SU-DHL-6 (cell line): ENCODE measurements around the gene ITSN1.

Experiments
- H2AFZ ChIP-seq: fragments of 200-600 bp; sonication (generic); 2 replicates; pipeline ENCODE4 v1.6.1; 2014; ENCODE audit warnings: low read depth, mild to moderate bottlenecking, moderate library complexity, mixed read lengths, antibody characterized with exemption, low read length; ENCODE audit not compliant: severe bottlenecking
- H3F3A ChIP-seq: fragments of 200-600 bp; shearing (Covaris generic); 2 replicates; pipeline ENCODE4 v1.6.0; 2016; ENCODE audit warnings: antibody characterized with exemption, mild to moderate bottlenecking; ENCODE audit not compliant: insufficient read depth
- H3K27ac ChIP-seq: fragments of 200-600 bp; sonication (generic); 2 replicates; pipeline ENCODE4 v1.5.1; 2016; ENCODE audit warnings: low read depth, mild to moderate bottlenecking, low read length, moderate library complexity, mixed read lengths
- H3K27me3 ChIP-seq: fragments of 200-600 bp; sonication (generic), shearing (Covaris generic); 2 replicates; pipeline ENCODE4 v1.6.0; 2014; ENCODE audit warnings: mild to moderate bottlenecking, low read length
- H3K36me3 ChIP-seq: fragments of 200-600 bp; sonication (generic); 2 replicates; pipeline ENCODE4 v1.6.1; 2014; ENCODE audit warnings: mild to moderate bottlenecking, low read length, mixed read lengths
- H3K4me2 ChIP-seq: fragments of 300-600, 200-600 bp; shearing (Covaris generic), sonication (generic); 2 replicates; pipeline ENCODE4 v1.6.0; 2014; ENCODE audit warnings: low read length, low read depth, mild to moderate bottlenecking; ENCODE audit not compliant: poor library complexity, severe bottlenecking
- H3K4me3 ChIP-seq: fragments of 200-600 bp; sonication (generic); 2 replicates; pipeline ENCODE4 v1.5.1; 2014; ENCODE audit warnings: antibody characterized with exemption, low read length, mild to moderate bottlenecking, mixed read lengths; ENCODE audit not compliant: insufficient read depth, poor library complexity, severe bottlenecking
- H3K79me2 ChIP-seq: fragments of 200-600 bp; sonication (generic); 2 replicates; pipeline ENCODE4 v1.6.1; 2014; ENCODE audit warnings: mild to moderate bottlenecking, low read length, moderate library complexity; ENCODE audit not compliant: insufficient read depth
- H3K9ac ChIP-seq: fragments of 200-600 bp; sonication (generic); 2 replicates; pipeline ENCODE4 v1.7.0; 2014; ENCODE audit warnings: mild to moderate bottlenecking, low read length
- H3K9me2 ChIP-seq: fragments of 200-600 bp; sonication (generic); replicated peaks from 2 replicates; pipeline ENCODE4 v1.6.1; 2014; ENCODE audit warnings: low read length; ENCODE audit not compliant: insufficient read depth
- H3K9me3 ChIP-seq: fragments of 200-600 bp; sonication (generic); 2 replicates; pipeline ENCODE4 v1.6.1; 2014; ENCODE audit warnings: low read length, mixed read lengths; ENCODE audit not compliant: insufficient read depth
- H4K20me1 ChIP-seq: fragments of 200-600 bp; sonication (generic); 2 replicates; pipeline ENCODE4 v1.6.1; 2014; ENCODE audit warnings: low read depth, mild to moderate bottlenecking, antibody characterized with exemption, low read length, moderate library complexity, mixed read lengths
- EZH2phosphoT487 ChIP-seq: fragments of 200-600 bp; sonication (generic), shearing (Covaris generic); conservative IDR thresholded peaks from 2 replicates; pipeline ENCODE4 v1.6.1; 2018; ENCODE audit warnings: mild to moderate bottlenecking, antibody characterized with exemption, low read length, moderate library complexity, mixed read lengths
- TF ChIP-seq, protein P1 (sequence below): fragments of 200-600 bp; sonication (generic); IDR thresholded peaks from one replicate; pipeline ENCODE4 v1.5.1; 2017; ENCODE audit warnings: antibody characterized with exemption, mild to moderate bottlenecking, low read length, moderate library complexity; ENCODE audit not compliant: insufficient read depth, poor library complexity, severe bottlenecking

Gene ITSN1

DNA sequence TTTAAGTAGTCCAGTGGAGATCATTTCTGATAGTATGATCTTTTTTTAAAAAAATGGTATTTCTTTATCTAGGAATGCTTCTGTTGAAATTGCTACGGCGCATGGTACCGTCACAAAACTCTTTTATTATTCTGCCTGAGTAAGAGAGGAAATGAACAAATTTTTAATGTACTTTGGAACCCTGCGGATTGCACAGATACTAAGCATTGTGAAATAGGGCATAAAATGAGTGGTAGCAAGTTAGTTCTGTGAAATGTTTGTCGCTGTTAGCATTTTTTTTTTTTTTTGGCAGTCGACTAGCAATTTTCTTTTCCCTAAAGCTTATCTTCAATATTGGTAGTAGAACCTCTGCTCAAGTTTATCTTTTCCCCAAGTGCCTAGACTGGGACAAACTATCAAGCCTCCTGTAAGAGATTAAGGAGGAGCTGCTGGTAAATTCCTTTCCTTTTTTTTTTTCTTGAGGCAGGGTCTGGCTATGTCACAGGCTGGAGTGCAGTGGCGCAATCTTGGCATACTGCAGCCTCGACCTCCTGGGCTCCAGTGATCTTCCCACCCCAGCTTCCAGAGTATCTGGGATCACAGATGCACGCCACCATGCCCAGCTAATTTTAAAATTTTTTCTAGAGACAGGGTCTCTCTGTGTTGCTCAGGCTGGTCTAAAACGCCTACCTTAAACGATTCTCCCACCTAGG, 2.2 kb downstream of the ITSN1 start:
- TF ChIP-seq, protein P1, sequence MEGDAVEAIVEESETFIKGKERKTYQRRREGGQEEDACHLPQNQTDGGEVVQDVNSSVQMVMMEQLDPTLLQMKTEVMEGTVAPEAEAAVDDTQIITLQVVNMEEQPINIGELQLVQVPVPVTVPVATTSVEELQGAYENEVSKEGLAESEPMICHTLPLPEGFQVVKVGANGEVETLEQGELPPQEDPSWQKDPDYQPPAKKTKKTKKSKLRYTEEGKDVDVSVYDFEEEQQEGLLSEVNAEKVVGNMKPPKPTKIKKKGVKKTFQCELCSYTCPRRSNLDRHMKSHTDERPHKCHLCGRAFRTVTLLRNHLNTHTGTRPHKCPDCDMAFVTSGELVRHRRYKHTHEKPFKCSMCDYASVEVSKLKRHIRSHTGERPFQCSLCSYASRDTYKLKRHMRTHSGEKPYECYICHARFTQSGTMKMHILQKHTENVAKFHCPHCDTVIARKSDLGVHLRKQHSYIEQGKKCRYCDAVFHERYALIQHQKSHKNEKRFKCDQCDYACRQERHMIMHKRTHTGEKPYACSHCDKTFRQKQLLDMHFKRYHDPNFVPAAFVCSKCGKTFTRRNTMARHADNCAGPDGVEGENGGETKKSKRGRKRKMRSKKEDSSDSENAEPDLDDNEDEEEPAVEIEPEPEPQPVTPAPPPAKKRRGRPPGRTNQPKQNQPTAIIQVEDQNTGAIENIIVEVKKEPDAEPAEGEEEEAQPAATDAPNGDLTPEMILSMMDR = no peak
- TF ChIP-seq EZH2phosphoT487 = no peak
- no peaks in the 10 kb centered on the region for H3K27me3 ChIP-seq
- H3K79me2 ChIP-seq = peaks cover 5% of the 10 kb centered on the region; the same call in 1 of the 2 replicates
- H3K9me2 ChIP-seq = no peaks in the 10 kb centered on the region
- no peak overlapping the region for H3K27ac ChIP-seq
- 0 out of 2 replicates have a peak, but pooled peaks cover 5% of the 10 kb centered on the region for H3F3A ChIP-seq
- H3K9ac ChIP-seq = no peak overlapping the region
- no peaks in the 10 kb centered on the region for H3K36me3 ChIP-seq
- H3K4me3 ChIP-seq = no peak overlapping the region
- no peaks in the 10 kb centered on the region for H3K9me3 ChIP-seq
- H2AFZ ChIP-seq = no peak overlapping the region
- H3K4me2 ChIP-seq = no peak overlapping the region
- no peaks in the 10 kb centered on the region for H4K20me1 ChIP-seq

DNA sequence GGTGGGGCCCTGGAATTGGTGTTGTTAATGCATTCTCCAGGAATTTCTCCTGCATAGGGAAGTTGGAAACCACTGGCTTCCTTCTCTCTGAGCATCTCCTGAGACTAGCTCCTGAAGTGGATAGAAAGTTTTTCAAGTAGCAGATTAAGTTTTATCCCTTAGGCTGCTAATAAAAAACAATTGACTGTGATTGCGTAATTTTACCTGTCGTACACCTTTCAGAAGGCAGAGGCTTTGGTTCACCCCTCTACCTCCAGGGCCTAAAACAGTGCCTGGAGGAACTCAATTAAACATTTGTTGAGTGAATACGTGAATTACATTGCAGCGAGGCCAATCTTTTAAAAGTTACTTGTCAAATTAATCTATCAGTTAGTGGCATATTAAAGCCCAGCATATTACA, 3.4 kb downstream of the ITSN1 start:
- Histone ChIP-seq H3K4me2 (no peak overlapping the region), H3K27ac (no peak overlapping the region), H3K27me3 (no peaks in the 10 kb centered on the region), H3K4me3 (no peak overlapping the region), H4K20me1 (no peaks in the 10 kb centered on the region), H2AFZ (no peak overlapping the region), H3K9ac (no peak overlapping the region), H3K79me2 (no peaks in the 10 kb centered on the region; the same call in 1 of the 2 replicates), H3K9me3 (no peaks in the 10 kb centered on the region), H3K36me3 (no peaks in the 10 kb centered on the region), H3K9me2 (no peaks in the 10 kb centered on the region), H3F3A (0 out of 2 replicates have a peak, but pooled peaks cover 5% of the 10 kb centered on the region)
- TF ChIP-seq, protein P1 = no peak
- TF ChIP-seq EZH2phosphoT487 = no peak

DNA sequence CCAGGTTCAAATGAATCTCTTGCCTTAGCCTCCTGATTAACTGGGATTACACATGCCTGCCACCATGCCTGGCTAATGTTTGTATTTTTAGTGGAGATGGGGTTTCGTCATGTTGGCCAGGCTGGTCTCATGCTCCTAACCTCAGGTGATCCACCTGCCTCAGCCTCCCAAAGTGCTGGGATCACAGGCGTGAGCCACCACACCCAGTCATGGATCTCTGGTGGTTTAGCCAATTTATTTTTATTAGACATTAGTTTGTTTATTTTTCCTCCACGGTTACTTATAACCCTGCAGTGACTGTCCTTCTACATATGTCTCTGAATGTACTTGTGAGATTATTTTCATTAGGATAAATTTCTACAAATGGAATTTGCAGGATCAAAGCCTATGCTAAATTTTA, 5.3 kb downstream of the ITSN1 start:
- Histone ChIP-seq H3K79me2 (no peaks in the 10 kb centered on the region), H3K9me3 (no peaks in the 10 kb centered on the region), H3K36me3 (no peaks in the 10 kb centered on the region), H3F3A (0 out of 2 replicates have a peak, but pooled peaks cover 5% of the 10 kb centered on the region), H3K27ac (no peak overlapping the region), H3K9me2 (no peaks in the 10 kb centered on the region), H3K9ac (no peak overlapping the region), H4K20me1 (no peaks in the 10 kb centered on the region), H3K27me3 (no peaks in the 10 kb centered on the region), H2AFZ (no peak overlapping the region), H3K4me2 (no peak overlapping the region), H3K4me3 (no peak overlapping the region)
- TF ChIP-seq, protein P1 = no peak
- TF ChIP-seq EZH2phosphoT487 = no peak
